ENCODE results near the gene TEX2.

The TEX2 gene

GRCh38 chr17:64107500-64108236 is 155.4 kb downstream of the TEX2 start:
- DNase-seq, result no peak

GRCh38 chr17:64106918-64107317 is 156.1 kb downstream of the TEX2 start:
- DNase-seq, result no peak

DNA sequence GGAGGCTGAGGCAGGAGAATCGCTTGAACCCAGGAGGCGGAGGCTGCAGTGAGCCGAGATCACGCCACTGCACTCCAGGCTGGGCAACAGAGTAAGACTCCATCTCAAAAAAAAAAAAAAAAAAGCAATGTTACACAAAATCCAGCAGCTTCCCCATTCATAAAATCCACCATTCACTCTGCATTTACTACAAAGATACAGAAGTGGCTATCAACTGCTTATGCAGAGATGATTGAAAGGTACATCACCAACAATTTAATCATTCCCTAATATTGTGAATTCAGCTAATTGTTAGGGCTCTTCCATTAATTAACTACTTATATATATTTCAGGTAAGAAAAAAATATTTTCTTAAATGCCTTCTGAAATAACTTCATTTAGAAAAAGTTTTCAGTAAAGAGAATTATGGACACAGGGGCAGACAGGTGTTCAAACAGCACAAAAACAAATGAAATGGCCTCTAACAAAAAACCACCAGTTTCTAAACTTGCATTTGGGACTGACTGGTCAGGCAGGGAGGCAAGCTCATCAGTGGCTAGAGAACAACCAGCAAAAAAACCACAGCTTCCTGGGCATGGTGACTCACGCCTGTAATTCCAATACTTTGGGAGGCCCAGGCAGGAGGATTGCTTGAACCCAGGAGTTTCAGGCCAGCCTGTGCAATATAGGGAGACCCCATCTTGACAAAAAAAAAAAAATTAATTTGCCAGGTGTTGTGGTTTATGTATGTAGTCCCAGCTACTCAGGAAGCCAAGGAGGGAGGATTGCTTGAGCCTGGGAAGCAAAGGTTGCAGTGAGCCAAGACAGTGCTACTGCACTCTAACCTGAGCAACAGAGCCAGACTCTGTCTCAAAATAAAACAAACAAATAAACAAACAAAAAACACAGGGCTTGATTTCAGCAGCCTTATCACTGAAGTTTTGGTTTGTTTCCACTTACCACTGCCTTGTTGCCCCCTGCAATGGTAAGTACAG is 159.4 kb downstream of the TEX2 start:
- DNase-seq, result no peak

DNA sequence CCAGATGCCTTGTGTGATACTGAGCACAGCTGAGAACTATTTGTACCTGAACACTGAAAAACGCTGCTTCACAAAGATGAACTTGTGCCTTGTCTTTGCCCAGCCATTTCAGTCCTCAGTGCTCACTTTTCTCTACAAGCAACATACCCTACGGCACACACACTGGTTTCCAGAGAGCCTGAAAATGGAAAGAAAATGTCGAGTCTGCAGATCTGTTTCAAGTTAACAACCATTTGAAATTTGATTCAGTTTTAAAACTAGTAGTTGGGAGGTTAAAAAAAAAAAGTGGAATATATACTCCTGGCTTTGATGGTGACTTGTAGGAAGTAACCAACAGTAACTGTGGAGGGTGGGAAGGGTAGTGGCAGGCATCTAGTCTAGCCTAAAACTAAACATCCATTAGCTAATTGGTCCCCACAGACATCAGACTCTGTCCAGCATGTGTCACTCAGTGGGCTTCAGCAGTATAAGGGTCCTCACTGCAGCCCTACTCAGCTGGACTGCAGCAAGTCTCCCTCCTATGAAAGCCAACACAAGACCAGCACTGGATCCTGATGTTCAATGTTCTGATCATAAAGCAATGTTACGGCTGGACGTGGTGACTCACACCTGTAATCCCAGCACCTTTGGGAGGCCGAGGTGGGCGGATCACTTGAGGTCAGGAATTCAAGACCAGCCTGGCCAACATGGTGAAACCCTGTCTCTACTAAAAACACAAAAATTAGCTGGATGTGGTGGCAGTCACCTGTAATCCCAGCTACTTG is 160.3 kb downstream of the TEX2 start:
- no peak for DNase-seq

GRCh38 chr17:64099543-64099942 is 163.5 kb downstream of the TEX2 start:
- DNase-seq, result no peak
